Heart right ventricle (tissue), 16 donors: Measurements from ENCODE around the gene GMDS. TPM values are rescaled to one million over a fixed set of nuclear protein-coding genes. Genes with fewer than 3 reads are reported as not detected.
A peak's percentile ranks its signal among the peaks of the same experiment; 100 is the strongest.

Experiments used
- ATAC-seq, 8 donors: fragments of 200-7000 bp; cut with Tn5 transposase; one replicate each; pipeline ENCODE4 v1.9.1; 2020; ENCODE audit warnings: mild to moderate bottlenecking in 8 of 8, moderate library complexity in 8 of 8, moderate number of reproducible peaks in 1 of 8
- DNase-seq, 2 donors: peaks; one replicate each; pipeline ENCODE4 v3.0.0-alpha.2; 2020
- H3K27ac ChIP-seq, 10 donors: fragments of 200-600 bp; sonication (generic) in 2 of 10; one replicate each; pipeline versions ENCODE4 v1.5.0 to v1.8.0; 2020 to 2022; ENCODE audit warnings: mild to moderate bottlenecking in 3 of 10
- H3K27me3 ChIP-seq, 7 donors: fragments of 200-600 bp; one replicate each; pipeline ENCODE4 v1.8.0; 2021 to 2022; ENCODE audit warnings: mild to moderate bottlenecking in 2 of 7
- H3K36me3 ChIP-seq, 9 donors: fragments of 200-600 bp; sonication (generic) in 1 of 9; one replicate each; pipeline versions ENCODE4 v1.5.0 to v1.8.0; 2020 to 2022; ENCODE audit warnings: mild to moderate bottlenecking in 2 of 9
- H3K4me1 ChIP-seq, 9 donors: fragments of 200-600 bp; sonication (generic) in 1 of 9; one replicate each; pipeline versions ENCODE4 v1.5.0 to v1.8.0; 2020 to 2022; ENCODE audit warnings: mild to moderate bottlenecking in 4 of 9
- H3K4me3 ChIP-seq, 10 donors: fragments of 200-600 bp; sonication (generic) in 2 of 10; one replicate each; pipeline versions ENCODE4 v1.5.0 to v1.8.0; 2020 to 2022; ENCODE audit warnings: mild to moderate bottlenecking in 7 of 10, moderate library complexity in 2 of 10
- H3K9me3 ChIP-seq, 11 donors: fragments of 200-600 bp in 10 of 11; sonication (generic) in 2 of 11; one replicate each; pipeline versions ENCODE4 v1.5.0 to v1.8.0; 2013 to 2022; ENCODE audit warnings: mild to moderate bottlenecking in 2 of 11, control low read depth in 1 of 11, moderate library complexity in 1 of 11
- WGBS, 2 donors: extraction: QIAGEN DNeasy Blood & Tissue Kit; methylation state at CpG; one replicate each; pipeline ENCODE4 v1.1.7; 2013; ENCODE audit warnings: inconsistent platforms in 1 of 2; 5-methylcytosine and 5-hydroxymethylcytosine counted together
- intact Hi-C, 10 donors: fragments of 100-400 bp; cut with DNase I; formaldehyde crosslinking; loops; one replicate each; pipeline versions ENCODE4 v1.11.1 to v1.14.2; 2022
- polyA plus RNA-seq, 2 donors: library from polyadenylated mRNA; stranded (reverse); fragments of 200-250 nt; gene quantifications; one replicate each; pipeline ENCODE4 v1.2.3, GENCODE V29; 2013
- total RNA-seq, 10 donors: library from RNA; stranded (reverse); fragmentation: NEBNext Ultra II Directional in 3 of 10; extraction: Animal tissue kit (Norgen Biotek cat#: 25700) in 3 of 10; gene quantifications; one replicate each; pipeline versions ENCODE4 v1.2.1 to v1.2.4, GENCODE V29; 2021 to 2023
- TF ChIP-seq, protein P1 (sequence below), 9 donors: fragments of 200-600 bp; sonication (generic) in 2 of 9; IDR thresholded peaks; one replicate each; pipeline versions ENCODE4 v1.5.0 to v1.8.0; 2021 to 2022; ENCODE audit warnings: antibody characterized with exemption in 9 of 9, mild to moderate bottlenecking in 5 of 9, moderate library complexity in 1 of 9
- donor health status: Arrhythmogenic right ventricular cardiomyopathy.
- donor health status: ischemic (EF 13 %, LVEDD 7.1; RV severe dilation, severe dysfunction).
- donor health status: healthy with polysubstance abuse.
- donor health status: DM: no; HTN: yes; CAD: no.
- donor health status: DM: no; HTN: no; CAD: no.
- donor health status: ischemic (EF 25% LVEDD 6.9; RV normal size, moderate dysfunction).
- donor health status: ischemic (EF 25% LVEDD 5.7; RV mildly dilated, moderate dysfunction).
- donor health status: healthy.
- donor health status: DM: yes; HTN: yes; CAD: no.
- donor health status: Ischemic cardiomyopathy.
- donor health status: ischemic (EF 35%, LVEDD 5.7; RV mildly dilated, moderate dysfunction).
- donor health status: nonischemic (EF 11% LVEDD 7.7; RV severe dilation, severe dysfunction).
- donor health status: DM: yes; HTN: yes; CAD: no.
- donor health status: PGD.
- donor health status: ischemic (EF 29% LVEDD 5.4; RV normal size, mild dysfunction).
- donor health status: nonischemic (EF 23%, LVEDD 6.1; RV moderate dilation, normal function).

The GMDS gene
- total and polyA plus RNA-seq, 12 donors = 5.0 to 10.6 (median 6.9) TPM

DNA sequence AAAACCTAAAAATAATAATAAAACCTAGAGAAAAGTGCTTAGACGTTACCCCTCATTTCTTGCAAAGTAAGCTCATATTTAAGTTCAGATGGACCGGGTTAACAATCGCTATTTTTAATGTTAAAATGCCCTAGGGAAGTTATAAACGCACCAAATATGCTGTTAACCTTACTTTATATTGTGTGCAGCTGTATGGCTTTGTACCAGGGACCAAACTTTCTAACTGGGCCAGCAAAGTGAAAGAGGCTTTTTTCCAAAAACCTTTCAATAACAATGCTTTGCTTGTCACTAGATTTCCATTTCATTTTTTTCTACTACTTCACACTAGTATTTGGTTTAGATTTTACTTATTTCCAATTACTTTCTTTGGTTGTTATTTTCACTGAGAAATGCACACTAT, 387.2 kb downstream of the GMDS start:
- Histone ChIP-seq H3K9me3 (no peaks in the 10 kb centered on the region), H3K4me3 (no peak overlapping the region), H3K27ac (no peak overlapping the region), H3K36me3 (no peaks in the 10 kb centered on the region), H3K27me3 (no peaks in the 10 kb centered on the region), H3K4me1 (peaks cover 0 to 4% (median 0%) of the 10 kb centered on the region in 9 donors)
- no peak for ATAC-seq
- DNase-seq = no peak
- intact Hi-C loops = no loop called here
- TF ChIP-seq, protein P1, sequence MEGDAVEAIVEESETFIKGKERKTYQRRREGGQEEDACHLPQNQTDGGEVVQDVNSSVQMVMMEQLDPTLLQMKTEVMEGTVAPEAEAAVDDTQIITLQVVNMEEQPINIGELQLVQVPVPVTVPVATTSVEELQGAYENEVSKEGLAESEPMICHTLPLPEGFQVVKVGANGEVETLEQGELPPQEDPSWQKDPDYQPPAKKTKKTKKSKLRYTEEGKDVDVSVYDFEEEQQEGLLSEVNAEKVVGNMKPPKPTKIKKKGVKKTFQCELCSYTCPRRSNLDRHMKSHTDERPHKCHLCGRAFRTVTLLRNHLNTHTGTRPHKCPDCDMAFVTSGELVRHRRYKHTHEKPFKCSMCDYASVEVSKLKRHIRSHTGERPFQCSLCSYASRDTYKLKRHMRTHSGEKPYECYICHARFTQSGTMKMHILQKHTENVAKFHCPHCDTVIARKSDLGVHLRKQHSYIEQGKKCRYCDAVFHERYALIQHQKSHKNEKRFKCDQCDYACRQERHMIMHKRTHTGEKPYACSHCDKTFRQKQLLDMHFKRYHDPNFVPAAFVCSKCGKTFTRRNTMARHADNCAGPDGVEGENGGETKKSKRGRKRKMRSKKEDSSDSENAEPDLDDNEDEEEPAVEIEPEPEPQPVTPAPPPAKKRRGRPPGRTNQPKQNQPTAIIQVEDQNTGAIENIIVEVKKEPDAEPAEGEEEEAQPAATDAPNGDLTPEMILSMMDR (IDR thresholded peaks at IDR 0.05) = no peak
- 46 to 67% methylated on average over 4 of the region's 4 CpGs for WGBS, 2 donors

GRCh38 chr6:1856381-1856780, 389.0 kb downstream of the GMDS start:
- no peak overlapping the region for H3K27ac ChIP-seq
- TF ChIP-seq, protein P1 (IDR thresholded peaks at IDR 0.05) = peak in 1 of 9 donors; percentile 8
- H3K4me3 ChIP-seq = no peak overlapping the region
- intact Hi-C loops = no loop called here
- no peaks in the 10 kb centered on the region for H3K27me3 ChIP-seq
- ATAC-seq (no peak), DNase-seq (peak in 1 of 2 donors; percentile 20)
- no peaks in the 10 kb centered on the region for H3K36me3 ChIP-seq
- no peaks in the 10 kb centered on the region for H3K9me3 ChIP-seq
- WGBS, 2 donors = 64 to 69% methylated on average over 3 of the region's 3 CpGs
- peaks cover 0 to 4% (median 0%) of the 10 kb centered on the region in 9 donors for H3K4me1 ChIP-seq

- H3K4me3 ChIP-seq = no peak overlapping the region
- DNase-seq (no peak), ATAC-seq (no peak)
- 69 to 93% methylated on average over 4 of the region's 4 CpGs for WGBS, 2 donors
- no peaks in the 10 kb centered on the region for H3K9me3 ChIP-seq
- H3K27ac ChIP-seq = no peak overlapping the region
- H3K27me3 ChIP-seq = no peaks in the 10 kb centered on the region
- H3K4me1 ChIP-seq = peaks cover 0 to 4% (median 0%) of the 10 kb centered on the region in 9 donors
- no peaks in the 10 kb centered on the region for H3K36me3 ChIP-seq
- TF ChIP-seq, protein P1 (IDR thresholded peaks at IDR 0.05) = no peak
- intact Hi-C loops = no loop called here
These were observed 389.5 kb downstream of the GMDS start for GRCh38 chr6:1855890-1856289.

- Histone ChIP-seq H3K4me3 (no peak overlapping the region), H3K9me3 (no peaks in the 10 kb centered on the region), H3K27me3 (no peaks in the 10 kb centered on the region), H3K36me3 (no peaks in the 10 kb centered on the region), H3K27ac (no peak overlapping the region), H3K4me1 (peaks cover 0 to 4% (median 0%) of the 10 kb centered on the region in 9 donors)
- TF ChIP-seq, protein P1 (IDR thresholded peaks at IDR 0.05) = no peak
- ATAC-seq (no peak), DNase-seq (no peak)
- 98 to 100% methylated on average over 2 of the region's 2 CpGs for WGBS, 2 donors
- intact Hi-C loops = no loop called here
These were observed 391.1 kb downstream of the GMDS start for GRCh38 chr6:1854296-1854695.
